Gastroesophageal sphincter (tissue), 4 donors: ENCODE results near the gene CCL15. TPM values are rescaled to one million over a fixed set of nuclear protein-coding genes. Genes with fewer than 3 reads are reported as not detected.

ENCODE experiments used
- ATAC-seq: fragments of 150-250 bp; one replicate; pipeline ENCODE4 v1.9.1; 2016; ENCODE audit warnings: mild to moderate bottlenecking, moderate library complexity
- H3K27ac ChIP-seq, 4 donors: fragments of 200-600 bp; sonication (generic) in 3 of 4; 1 replicate in 3 of 4; 2 replicates in 1 of 4; pipeline ENCODE4 v1.5.1; 2016 to 2019
- H3K27me3 ChIP-seq: fragments of 200-600 bp; sonication (generic); one replicate; pipeline ENCODE4 v1.5.1; 2019
- H3K36me3 ChIP-seq, 2 donors: fragments of 200-600 bp; sonication (generic); one replicate each; pipeline ENCODE4 v1.5.1; 2019; ENCODE audit warnings: control low read depth in 1 of 2
- H3K4me1 ChIP-seq, 3 donors: fragments of 200-600 bp; sonication (generic); 1 replicate in 2 of 3; 2 replicates in 1 of 3; pipeline ENCODE4 v1.5.1; 2016 to 2019; ENCODE audit warnings: control low read depth in 2 of 3
- H3K4me3 ChIP-seq, 2 donors: fragments of 200-600 bp; sonication (generic); one replicate each; pipeline ENCODE4 v1.5.1; 2019; ENCODE audit warnings: mild to moderate bottlenecking in 1 of 2, moderate library complexity in 1 of 2
- H3K9me3 ChIP-seq, 3 donors: fragments of 200-600 bp; sonication (generic); one replicate each; pipeline ENCODE4 v1.5.1; 2017 to 2019; ENCODE audit warnings: control low read depth in 2 of 3
- EP300 ChIP-seq: sonication (generic); formaldehyde crosslinking; IDR thresholded peaks from one replicate; pipeline ENCODE4 v1.6.1; 2017; ENCODE audit warnings: antibody characterized with exemption, mild to moderate bottlenecking
- POLR2A ChIP-seq, 2 donors: fragments of 450-650 bp; IDR thresholded peaks; one replicate each; pipeline ENCODE4 v1.6.1; 2017; ENCODE audit warnings: antibody characterized with exemption in 2 of 2, mild to moderate bottlenecking in 2 of 2, moderate library complexity in 1 of 2
- POLR2AphosphoS5 ChIP-seq: sonication (generic); formaldehyde crosslinking; IDR thresholded peaks from one replicate; pipeline ENCODE4 v1.6.1; 2017; ENCODE audit warnings: antibody characterized with exemption
- WGBS, 2 donors: methylation state at CpG; one replicate each; pipeline ENCODE4 v1.1.5; 2018; ENCODE audit warnings: low coverage in 1 of 2; 5-methylcytosine and 5-hydroxymethylcytosine counted together
- total RNA-seq, 4 donors: library from RNA; depleted of rRNA; stranded (reverse); fragments of >200 nt; gene quantifications; one replicate each; pipeline ENCODE4 v1.1.0, GENCODE V29; 2016
- TF ChIP-seq, protein P1 (sequence below), 4 experiments: fragments of 200-600 bp in 2 of 4; fragments of 450-650 bp in 2 of 4; sonication (generic) in 1 of 4; IDR thresholded peaks; one replicate each; pipeline ENCODE4 v1.5.1; 2017 to 2019; ENCODE audit warnings: antibody characterized with exemption in 4 of 4, mild to moderate bottlenecking in 2 of 4, moderate library complexity in 2 of 4

CCL15 gene
- total RNA-seq, 4 donors from 2014 or later = not detected

- Histone ChIP-seq H3K36me3 (no peaks in the 10 kb centered on the region), H3K4me1 (no peaks in the 10 kb centered on the region), H3K27me3 (peaks cover 13% of the 10 kb centered on the region), H3K27ac (no peak overlapping the region), H3K4me3 (no peak overlapping the region), H3K9me3 (no peaks in the 10 kb centered on the region)
- WGBS, 2 donors = 82 to 100% methylated on average over 1 of the region's 1 CpG
- ATAC-seq = no peak
- TF ChIP-seq, protein P1, sequence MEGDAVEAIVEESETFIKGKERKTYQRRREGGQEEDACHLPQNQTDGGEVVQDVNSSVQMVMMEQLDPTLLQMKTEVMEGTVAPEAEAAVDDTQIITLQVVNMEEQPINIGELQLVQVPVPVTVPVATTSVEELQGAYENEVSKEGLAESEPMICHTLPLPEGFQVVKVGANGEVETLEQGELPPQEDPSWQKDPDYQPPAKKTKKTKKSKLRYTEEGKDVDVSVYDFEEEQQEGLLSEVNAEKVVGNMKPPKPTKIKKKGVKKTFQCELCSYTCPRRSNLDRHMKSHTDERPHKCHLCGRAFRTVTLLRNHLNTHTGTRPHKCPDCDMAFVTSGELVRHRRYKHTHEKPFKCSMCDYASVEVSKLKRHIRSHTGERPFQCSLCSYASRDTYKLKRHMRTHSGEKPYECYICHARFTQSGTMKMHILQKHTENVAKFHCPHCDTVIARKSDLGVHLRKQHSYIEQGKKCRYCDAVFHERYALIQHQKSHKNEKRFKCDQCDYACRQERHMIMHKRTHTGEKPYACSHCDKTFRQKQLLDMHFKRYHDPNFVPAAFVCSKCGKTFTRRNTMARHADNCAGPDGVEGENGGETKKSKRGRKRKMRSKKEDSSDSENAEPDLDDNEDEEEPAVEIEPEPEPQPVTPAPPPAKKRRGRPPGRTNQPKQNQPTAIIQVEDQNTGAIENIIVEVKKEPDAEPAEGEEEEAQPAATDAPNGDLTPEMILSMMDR (IDR thresholded peaks at IDR 0.05) = no peak
- TF ChIP-seq POLR2A (IDR thresholded peaks at IDR 0.05) = no peak
These were observed 29.6 kb upstream of the CCL15 start for GRCh38 chr17:36030956-36031355.

DNA sequence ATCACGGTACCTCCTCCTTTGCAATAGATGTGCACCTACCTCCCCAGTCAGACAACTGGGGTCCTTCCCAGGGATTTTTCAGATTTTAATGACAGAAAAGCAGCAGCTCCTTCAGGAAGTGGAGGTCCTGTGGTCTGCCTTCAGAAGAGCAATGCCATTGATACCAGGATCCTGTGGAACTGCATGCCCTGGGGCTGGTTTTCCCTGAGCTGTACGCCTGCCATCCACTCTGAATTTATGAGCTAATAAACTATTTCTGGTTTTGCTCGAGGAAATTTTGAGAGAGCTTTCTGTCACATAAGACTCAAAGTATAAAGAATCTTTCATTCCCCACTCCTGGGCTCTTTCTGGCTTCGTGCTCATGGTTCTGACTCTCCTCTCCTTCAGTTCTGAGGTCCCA, 26.4 kb upstream of the CCL15 start:
- H3K27ac ChIP-seq = no peak overlapping the region
- no peaks in the 10 kb centered on the region for H3K4me1 ChIP-seq
- H3K4me3 ChIP-seq = no peak overlapping the region
- TF ChIP-seq EP300 (no peak), POLR2A (IDR thresholded peaks at IDR 0.05) (no peak), POLR2AphosphoS5 (no peak)
- TF ChIP-seq, protein P1 (IDR thresholded peaks at IDR 0.05) = no peak
- WGBS, 2 donors = 45 to 52% methylated on average over 3 to 4 of the region's 4 CpGs
- peaks cover 0 to 8% (median 0%) of the 10 kb centered on the region in 3 donors for H3K9me3 ChIP-seq
- no peak for ATAC-seq
- no peaks in the 10 kb centered on the region for H3K36me3 ChIP-seq
- peaks cover 18% of the 10 kb centered on the region for H3K27me3 ChIP-seq

DNA sequence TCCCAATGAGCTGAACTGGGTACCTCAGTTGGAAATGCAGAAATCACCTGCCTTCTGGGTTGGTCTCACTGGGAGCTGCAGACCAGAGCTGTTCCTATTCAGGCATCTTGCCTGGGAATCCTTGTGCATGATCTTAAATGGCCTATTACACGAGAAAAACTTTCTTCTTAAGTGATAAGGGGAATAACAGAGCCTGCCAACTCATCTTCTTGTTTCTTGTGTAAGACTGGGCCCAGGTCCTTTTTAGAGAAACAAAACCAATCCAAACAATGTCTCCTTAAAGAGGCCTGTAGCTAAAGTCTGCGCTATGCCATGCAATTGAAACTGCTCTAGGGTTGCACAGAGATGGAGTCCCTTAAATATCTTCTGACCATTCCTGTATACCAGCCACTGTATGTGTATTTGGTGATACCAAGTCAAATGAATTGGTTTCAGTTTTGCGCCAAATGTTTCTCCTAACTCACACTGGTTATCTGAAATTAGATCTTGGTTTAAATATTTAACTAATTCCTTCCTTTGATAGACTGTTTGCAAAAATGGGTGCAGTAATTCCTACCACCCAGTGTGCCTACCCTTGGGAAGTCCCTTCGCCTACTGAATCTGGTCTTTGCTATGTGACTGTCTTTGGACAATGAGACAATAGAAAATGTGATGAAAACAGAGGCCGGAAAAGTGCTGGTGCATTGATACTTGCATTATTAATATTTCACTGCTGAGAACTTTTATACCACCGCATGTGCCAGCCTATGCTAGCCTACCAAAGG, 22.9 kb upstream of the CCL15 start:
- no peak for ATAC-seq
- Histone ChIP-seq H3K36me3 (no peaks in the 10 kb centered on the region), H3K4me1 (no peaks in the 10 kb centered on the region), H3K9me3 (peaks cover 0 to 12% (median 0%) of the 10 kb centered on the region in 3 donors), H3K4me3 (no peak overlapping the region), H3K27me3 (peaks cover 16% of the 10 kb centered on the region), H3K27ac (no peak overlapping the region)
- 60 to 82% methylated on average over 2 to 6 of the region's 6 CpGs for WGBS, 2 donors
- TF ChIP-seq POLR2A (IDR thresholded peaks at IDR 0.05) = no peak
- TF ChIP-seq, protein P1 (IDR thresholded peaks at IDR 0.05) = no peak
- TF ChIP-seq POLR2AphosphoS5 = no peak
- no peak for TF ChIP-seq EP300

DNA sequence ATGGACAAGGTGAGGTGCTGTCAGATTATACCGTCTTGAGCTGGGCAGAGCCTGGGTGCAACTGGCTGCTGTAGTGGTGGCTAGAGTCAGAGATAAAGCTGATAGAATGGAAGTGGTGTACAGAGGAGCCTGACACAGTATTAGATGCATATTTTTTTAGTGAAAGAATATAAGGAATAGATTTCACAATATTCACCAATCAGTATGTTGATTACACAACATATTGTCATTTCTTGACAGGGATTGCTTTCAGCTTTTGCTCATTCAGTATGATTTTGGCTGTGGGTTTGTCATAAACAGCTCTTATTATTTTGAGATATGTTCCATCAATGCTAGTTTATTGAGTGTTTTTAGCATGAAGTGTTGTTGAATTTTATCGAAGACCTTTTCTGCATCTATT, 18.1 kb upstream of the CCL15 start:
- H3K4me1 ChIP-seq = no peaks in the 10 kb centered on the region
- 67 to 78% methylated on average over 2 of the region's 2 CpGs for WGBS, 2 donors
- no peak overlapping the region for H3K4me3 ChIP-seq
- H3K27me3 ChIP-seq = peaks cover 20% of the 10 kb centered on the region
- TF ChIP-seq, protein P1 (IDR thresholded peaks at IDR 0.05) = no peak
- TF ChIP-seq POLR2A (IDR thresholded peaks at IDR 0.05) (no peak), EP300 (no peak), POLR2AphosphoS5 (no peak)
- peaks cover 0 to 12% (median 0%) of the 10 kb centered on the region in 3 donors for H3K9me3 ChIP-seq
- no peak overlapping the region for H3K27ac ChIP-seq
- ATAC-seq = no peak
- no peaks in the 10 kb centered on the region for H3K36me3 ChIP-seq

- TF ChIP-seq EP300 (no peak), POLR2AphosphoS5 (no peak), POLR2A (IDR thresholded peaks at IDR 0.05) (no peak)
- TF ChIP-seq, protein P1 (IDR thresholded peaks at IDR 0.05) = no peak
- no peak within 1 kb of the TSS for H3K27ac ChIP-seq
- peaks cover 0 to 6% (median 0%) of the 10 kb centered on the region in 3 donors for H3K9me3 ChIP-seq
- H3K4me3 ChIP-seq = no peak within 1 kb of the TSS
- ATAC-seq = no peak
- H3K27me3 ChIP-seq = peaks cover 12% of the 10 kb centered on the region
- no peaks in the 10 kb centered on the region for H3K4me1 ChIP-seq
- H3K36me3 ChIP-seq = no peaks in the 10 kb centered on the region
- 24 to 71% methylated on average over 2 to 4 of the region's 6 CpGs for WGBS, 2 donors
These were observed 16.4 kb upstream of the CCL15 start, which contains the start of gene CCL23 for GRCh38 chr17:36017799-36018198. Gene CCL23 (minus strand): TSS chr17:36017972. CDS start chr17:36017897, 75 bp downstream.
